Breast epithelium (tissue), 4 donors: ENCODE data around the gene RAPGEF4. TPM values are rescaled to one million over a fixed set of nuclear protein-coding genes. Genes with fewer than 3 reads are reported as not detected.

Source experiments
- DNase-seq, 2 donors: peaks; one replicate each; pipeline ENCODE4 v3.0.0-alpha.2; 2019; ENCODE audit warnings: low spot score in 2 of 2
- H3K27ac ChIP-seq, 2 donors: fragments of 200-600 bp; sonication (generic) in 1 of 2; one replicate each; pipeline ENCODE4 v1.5.1; 2016 to 2019; ENCODE audit warnings: mild to moderate bottlenecking in 1 of 2
- H3K27me3 ChIP-seq, 2 donors: fragments of 200-600 bp; sonication (generic) in 1 of 2; one replicate each; pipeline versions ENCODE4 v1.5.1 to v1.6.0; 2017 to 2019; ENCODE audit warnings: control low read depth in 1 of 2, mild to moderate bottlenecking in 1 of 2
- H3K36me3 ChIP-seq: fragments of 200-600 bp; one replicate; pipeline ENCODE4 v1.5.1; 2019
- H3K4me1 ChIP-seq, 2 donors: fragments of 200-600 bp; sonication (generic); one replicate each; pipeline ENCODE4 v1.5.1; 2016 to 2019; ENCODE audit warnings: control low read depth in 1 of 2
- H3K4me3 ChIP-seq, 3 donors: fragments of 200-600 bp; sonication (generic); 1 replicate in 2 of 3; 2 replicates in 1 of 3; pipeline ENCODE4 v1.5.1; 2016 to 2019; ENCODE audit warnings: mild to moderate bottlenecking in 3 of 3, moderate library complexity in 2 of 3
- H3K9me3 ChIP-seq, 2 donors: fragments of 200-600 bp; sonication (generic) in 1 of 2; one replicate each; pipeline ENCODE4 v1.5.1; 2016 to 2019; ENCODE audit warnings: control low read depth in 1 of 2
- CTCF ChIP-seq, 3 donors: fragments of 450-650 bp; IDR thresholded peaks; one replicate each; pipeline ENCODE4 v1.5.1; 2016 to 2017; ENCODE audit warnings: antibody characterized with exemption in 3 of 3, mild to moderate bottlenecking in 3 of 3, moderate library complexity in 3 of 3
- POLR2A ChIP-seq: fragments of 450-650 bp; IDR thresholded peaks from one replicate; pipeline ENCODE4 v1.6.1; 2016; ENCODE audit warnings: antibody characterized with exemption, mild to moderate bottlenecking, moderate library complexity
- POLR2AphosphoS5 ChIP-seq, 3 donors: sonication (generic); formaldehyde crosslinking; IDR thresholded peaks; one replicate each; pipeline ENCODE4 v1.6.1; 2017; ENCODE audit warnings: antibody characterized with exemption in 3 of 3
- intact Hi-C: fragments of 100-400 bp; cut with DNase I; formaldehyde crosslinking; loops from one replicate; pipeline ENCODE4 v1.15.1; 2023; ENCODE audit warnings: low total_unique reads
- total RNA-seq, 3 donors: library from RNA; depleted of rRNA; stranded (reverse); fragments of >200 nt; gene quantifications; one replicate each; pipeline ENCODE4 v1.1.0, GENCODE V29; 2016

Gene RAPGEF4
- total RNA-seq, 3 donors from 2014 or later = 7.7 to 12.8 (median 11.6) TPM

GRCh38 chr2:172849519-172850217 is 114.0 kb downstream of the RAPGEF4 start:
- intact Hi-C loops = loop anchor here (2.0 kb wide), 1 partner anchor 61 kb away; no protein-coding TSS in a partner anchor
- Histone ChIP-seq H3K27me3 (no peaks in the 10 kb centered on the region), H3K27ac (no peak overlapping the region), H3K36me3 (no peaks in the 10 kb centered on the region), H3K4me1 (no peaks in the 10 kb centered on the region), H3K9me3 (peaks cover 0 to 6% of the 10 kb centered on the region in 2 donors), H3K4me3 (no peak overlapping the region)
- no peak for DNase-seq
- TF ChIP-seq CTCF (IDR thresholded peaks at IDR 0.05) = no peak
- TF ChIP-seq POLR2A = no peak
- TF ChIP-seq POLR2AphosphoS5 (IDR thresholded peaks at IDR 0.05) = no peak

- TF ChIP-seq CTCF (IDR thresholded peaks at IDR 0.05) (no peak), POLR2A (no peak), POLR2AphosphoS5 (IDR thresholded peaks at IDR 0.05) (no peak)
- Histone ChIP-seq H3K27ac (no peak overlapping the region), H3K36me3 (no peaks in the 10 kb centered on the region), H3K4me1 (no peaks in the 10 kb centered on the region), H3K4me3 (no peak overlapping the region), H3K9me3 (peaks cover 0 to 6% of the 10 kb centered on the region in 2 donors), H3K27me3 (no peaks in the 10 kb centered on the region)
- DNase-seq = no peak
- intact Hi-C loops = no loop called here
Measured at GRCh38 chr2:172855588-172855987, 119.9 kb downstream of the RAPGEF4 start.

GRCh38 chr2:172856606-172857005 is 121.0 kb downstream of the RAPGEF4 start:
- DNase-seq = no peak
- no peak overlapping the region for H3K4me3 ChIP-seq
- intact Hi-C loops = no loop called here
- no peaks in the 10 kb centered on the region for H3K27me3 ChIP-seq
- peaks cover 0 to 6% of the 10 kb centered on the region in 2 donors for H3K9me3 ChIP-seq
- H3K27ac ChIP-seq = no peak overlapping the region
- H3K36me3 ChIP-seq = no peaks in the 10 kb centered on the region
- H3K4me1 ChIP-seq = no peaks in the 10 kb centered on the region
- TF ChIP-seq CTCF (IDR thresholded peaks at IDR 0.05) (no peak), POLR2AphosphoS5 (IDR thresholded peaks at IDR 0.05) (no peak)

GRCh38 chr2:172858473-172858745 is 122.8 kb downstream of the RAPGEF4 start:
- no peaks in the 10 kb centered on the region for H3K27me3 ChIP-seq
- intact Hi-C loops = no loop called here
- peaks cover 0 to 6% of the 10 kb centered on the region in 2 donors for H3K9me3 ChIP-seq

More at GRCh38 chr2:172858473-172858745, 122.8 kb downstream of the RAPGEF4 start:
- Histone ChIP-seq H3K4me3 (no peak overlapping the region), H3K27ac (no peak overlapping the region), H3K4me1 (no peaks in the 10 kb centered on the region), H3K36me3 (no peaks in the 10 kb centered on the region)
- no peak for DNase-seq
- TF ChIP-seq CTCF (IDR thresholded peaks at IDR 0.05) (no peak), POLR2AphosphoS5 (IDR thresholded peaks at IDR 0.05) (no peak), POLR2A (no peak)
